HEK293 (cell line): ENCODE measurements around the gene PTGES.

Experiments used
- ATF2 ChIP-seq: fragments of 450-650 bp; formaldehyde crosslinking; IDR thresholded peaks from 2 replicates; pipeline ENCODE4 v1.5.1; 2016; ENCODE audit warnings: missing biosample characterization, missing genetic modification characterization, low read depth
- CTCF ChIP-seq: fragments of 450-650 bp; formaldehyde crosslinking; IDR thresholded peaks from 2 replicates; pipeline ENCODE4 v1.5.1; 2016; ENCODE audit warnings: missing biosample characterization, missing genetic modification characterization
- GLIS1 ChIP-seq: fragments of 450-650 bp; formaldehyde crosslinking; IDR thresholded peaks from 2 replicates; pipeline ENCODE4 v1.5.1; 2016; ENCODE audit warnings: missing biosample characterization, missing genetic modification characterization
- KLF10 ChIP-seq: fragments of 450-650 bp; IDR thresholded peaks from 2 replicates; pipeline ENCODE4 v1.5.1; 2018; ENCODE audit warnings: missing biosample characterization, mild to moderate bottlenecking, missing genetic modification characterization
- KLF16 ChIP-seq: fragments of 450-650 bp; formaldehyde crosslinking; IDR thresholded peaks from 2 replicates; pipeline ENCODE4 v1.5.1; 2017; ENCODE audit warnings: missing biosample characterization, missing genetic modification characterization
- KLF7 ChIP-seq: fragments of 450-650 bp; formaldehyde crosslinking; IDR thresholded peaks from 2 replicates; pipeline ENCODE4 v1.5.1; 2016; ENCODE audit warnings: missing biosample characterization, missing genetic modification characterization, borderline replicate concordance
- PATZ1 ChIP-seq: fragments of 450-650 bp; formaldehyde crosslinking; IDR thresholded peaks from 2 replicates; pipeline ENCODE4 v1.5.1; 2016; ENCODE audit warnings: missing biosample characterization, missing genetic modification characterization
- PBX3 ChIP-seq: sonication (generic); formaldehyde crosslinking; IDR thresholded peaks from 2 replicates; pipeline ENCODE4 v1.8.1; 2022; ENCODE audit warnings: mild to moderate bottlenecking, moderate library complexity, missing genetic modification reagents
- SALL2 ChIP-seq: fragments of 450-650 bp; formaldehyde crosslinking; IDR thresholded peaks from 2 replicates; pipeline ENCODE4 v1.5.0; 2017; ENCODE audit warnings: missing biosample characterization, mild to moderate bottlenecking, missing genetic modification characterization, borderline replicate concordance
- TCF7L2 ChIP-seq: IDR thresholded peaks from 2 replicates; pipeline ENCODE4 v1.6.1; 2011; ENCODE audit warnings: low read depth, mild to moderate bottlenecking, inconsistent platforms, low read length, moderate library complexity, borderline replicate concordance
- YY2 ChIP-seq: fragments of 450-650 bp; formaldehyde crosslinking; IDR thresholded peaks from 2 replicates; pipeline ENCODE4 v1.5.1; 2016; ENCODE audit warnings: missing biosample characterization, missing genetic modification characterization
- ZBTB17 ChIP-seq: fragments of 450-650 bp; formaldehyde crosslinking; IDR thresholded peaks from 2 replicates; pipeline ENCODE4 v1.5.1; 2016; ENCODE audit warnings: missing biosample characterization, missing genetic modification characterization
- ZBTB8A ChIP-seq: fragments of 450-650 bp; formaldehyde crosslinking; IDR thresholded peaks from 2 replicates; pipeline ENCODE4 v1.5.1; 2016; ENCODE audit warnings: missing biosample characterization, missing genetic modification characterization
- ZFP69B ChIP-seq: fragments of 450-650 bp; formaldehyde crosslinking; IDR thresholded peaks from 2 replicates; pipeline ENCODE4 v1.5.1; 2016; ENCODE audit warnings: missing biosample characterization, missing genetic modification characterization
- ZNF112 ChIP-seq: fragments of 450-650 bp; formaldehyde crosslinking; IDR thresholded peaks from 2 replicates; pipeline ENCODE4 v1.5.0; 2017; ENCODE audit warnings: missing biosample characterization, missing genetic modification characterization
- ZNF148 ChIP-seq: fragments of 450-650 bp; formaldehyde crosslinking; IDR thresholded peaks from 2 replicates; pipeline ENCODE4 v1.5.0; 2017; ENCODE audit warnings: missing biosample characterization, missing genetic modification characterization, borderline replicate concordance
- ZNF155 ChIP-seq: fragments of 450-650 bp; formaldehyde crosslinking; IDR thresholded peaks from 2 replicates; pipeline ENCODE4 v1.5.1; 2016; ENCODE audit warnings: missing biosample characterization, missing genetic modification characterization
- ZNF223 ChIP-seq: fragments of 450-650 bp; formaldehyde crosslinking; IDR thresholded peaks from 2 replicates; pipeline ENCODE4 v1.5.1; 2016; ENCODE audit warnings: missing biosample characterization, missing genetic modification characterization
- ZNF24 ChIP-seq: fragments of 450-650 bp; formaldehyde crosslinking; IDR thresholded peaks from 2 replicates; pipeline ENCODE4 v1.5.1; 2016; ENCODE audit warnings: missing biosample characterization, missing genetic modification characterization
- ZNF292 ChIP-seq: fragments of 450-650 bp; formaldehyde crosslinking; IDR thresholded peaks from 2 replicates; pipeline ENCODE4 v1.5.1; 2016; ENCODE audit warnings: low read depth, missing biosample characterization, missing genetic modification characterization, borderline replicate concordance
- ZNF404 ChIP-seq: fragments of 450-650 bp; formaldehyde crosslinking; IDR thresholded peaks from 2 replicates; pipeline ENCODE4 v1.5.1; 2017; ENCODE audit warnings: missing biosample characterization, missing genetic modification characterization
- ZNF530 ChIP-seq: fragments of 450-650 bp; formaldehyde crosslinking; IDR thresholded peaks from 2 replicates; pipeline ENCODE4 v1.5.1; 2016; ENCODE audit warnings: low read depth, missing biosample characterization, missing genetic modification characterization
- ZNF580 ChIP-seq: fragments of 450-650 bp; formaldehyde crosslinking; IDR thresholded peaks from 2 replicates; pipeline ENCODE4 v1.5.1; 2016; ENCODE audit warnings: missing biosample characterization, missing genetic modification characterization
- ZNF596 ChIP-seq: fragments of 450-650 bp; IDR thresholded peaks from 2 replicates; pipeline ENCODE4 v1.5.0; 2018; ENCODE audit warnings: missing biosample characterization, mild to moderate bottlenecking, missing genetic modification characterization, moderate library complexity
- ZNF626 ChIP-seq: fragments of 450-650 bp; sonication (Bioruptor Pico); formaldehyde crosslinking; IDR thresholded peaks from 2 replicates; pipeline ENCODE4 v1.5.1; 2018; ENCODE audit warnings: missing biosample characterization, missing genetic modification characterization, inconsistent platforms
- ZSCAN16 ChIP-seq: fragments of 450-650 bp; formaldehyde crosslinking; IDR thresholded peaks from 2 replicates; pipeline ENCODE4 v1.5.1; 2016; ENCODE audit warnings: missing biosample characterization, missing genetic modification characterization
- TF ChIP-seq, protein P1 (sequence below): fragments of 450-650 bp; formaldehyde crosslinking; IDR thresholded peaks from 2 replicates; pipeline ENCODE4 v1.5.1; 2016; ENCODE audit warnings: missing biosample characterization, missing genetic modification characterization

PTGES gene

GRCh38 chr9:129737479-129738274 lies 15.2 kb downstream of the PTGES start (continued):
- TF ChIP-seq, protein P1, sequence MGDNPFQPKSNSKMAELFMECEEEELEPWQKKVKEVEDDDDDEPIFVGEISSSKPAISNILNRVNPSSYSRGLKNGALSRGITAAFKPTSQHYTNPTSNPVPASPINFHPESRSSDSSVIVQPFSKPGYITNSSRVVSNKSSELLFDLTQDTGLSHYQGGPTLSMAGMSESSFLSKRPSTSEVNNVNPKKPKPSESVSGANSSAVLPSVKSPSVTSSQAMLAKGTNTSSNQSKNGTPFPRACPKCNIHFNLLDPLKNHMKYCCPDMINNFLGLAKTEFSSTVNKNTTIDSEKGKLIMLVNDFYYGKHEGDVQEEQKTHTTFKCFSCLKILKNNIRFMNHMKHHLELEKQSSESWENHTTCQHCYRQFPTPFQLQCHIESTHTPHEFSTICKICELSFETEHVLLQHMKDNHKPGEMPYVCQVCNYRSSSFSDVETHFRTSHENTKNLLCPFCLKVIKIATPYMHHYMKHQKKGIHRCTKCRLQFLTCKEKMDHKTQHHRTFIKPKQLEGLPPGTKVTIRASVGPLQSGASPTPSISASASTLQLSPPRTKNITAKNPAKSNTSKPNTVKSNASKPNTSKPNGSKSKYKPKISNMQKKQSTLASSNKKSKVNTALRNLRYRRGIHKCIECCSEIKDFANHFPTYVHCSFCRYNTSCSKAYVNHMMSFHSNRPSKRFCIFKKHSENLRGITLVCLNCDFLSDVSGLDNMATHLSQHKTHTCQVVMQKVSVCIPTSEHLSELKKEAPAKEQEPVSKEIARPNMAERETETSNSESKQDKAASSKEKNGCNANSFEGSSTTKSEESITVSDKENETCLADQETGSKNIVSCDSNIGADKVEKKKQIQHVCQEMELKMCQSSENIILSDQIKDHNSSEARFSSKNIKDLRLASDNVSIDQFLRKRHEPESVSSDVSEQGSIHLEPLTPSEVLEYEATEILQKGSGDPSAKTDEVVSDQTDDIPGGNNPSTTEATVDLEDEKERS (tag by site-specific recombination) = no peak
- TF ChIP-seq ZNF626 = no peak
- no peak for TF ChIP-seq ATF2 (tag by site-specific recombination)
- peak; percentile 61 for TF ChIP-seq ZBTB8A (tag by site-specific recombination)
- no peak for TF ChIP-seq TCF7L2
- TF ChIP-seq ZNF596 (tag by site-specific recombination) = no peak; the same call in 1 of the 2 replicates
- 0 out of 2 replicates have a peak, but pooled peaks have one; percentile 30 for TF ChIP-seq KLF16 (tag by site-specific recombination)
- no peak for TF ChIP-seq ZNF112
- TF ChIP-seq SALL2 (tag by site-specific recombination) = no peak
- peak; percentile 25 for TF ChIP-seq YY2
- peak; percentile 90 for TF ChIP-seq CTCF
- TF ChIP-seq PATZ1 = peak; percentile 86
- TF ChIP-seq ZNF24 = no peak
- TF ChIP-seq ZNF148 (tag by site-specific recombination) = no peak
- TF ChIP-seq ZNF404 (tag by site-specific recombination) = no peak
- TF ChIP-seq ZNF292 (tag by site-specific recombination) = no peak
- no peak for TF ChIP-seq KLF10 (tag by site-specific recombination)
- TF ChIP-seq ZNF223 (tag by site-specific recombination) = no peak; the same call in 1 of the 2 replicates
- no peak for TF ChIP-seq ZNF530 (tag by site-specific recombination)
- TF ChIP-seq ZBTB17 (tag by site-specific recombination) = peak; percentile 63; the same call in 1 of the 2 replicates
- TF ChIP-seq KLF7 (tag by site-specific recombination) = no peak
- TF ChIP-seq ZFP69B (tag by site-specific recombination) = peak; percentile 50; the same call in 1 of the 2 replicates
- no peak for TF ChIP-seq PBX3 (CRISPR knock-in tag)
- TF ChIP-seq GLIS1 (tag by site-specific recombination) = peak; percentile 88
- TF ChIP-seq ZNF580 = peak; percentile 33; the same call in 1 of the 2 replicates
- no peak for TF ChIP-seq ZSCAN16 (tag by site-specific recombination)
- TF ChIP-seq ZNF155 = no peak
